ENCODE measurements around the gene OR9I1.

OR9I1 gene

DNA sequence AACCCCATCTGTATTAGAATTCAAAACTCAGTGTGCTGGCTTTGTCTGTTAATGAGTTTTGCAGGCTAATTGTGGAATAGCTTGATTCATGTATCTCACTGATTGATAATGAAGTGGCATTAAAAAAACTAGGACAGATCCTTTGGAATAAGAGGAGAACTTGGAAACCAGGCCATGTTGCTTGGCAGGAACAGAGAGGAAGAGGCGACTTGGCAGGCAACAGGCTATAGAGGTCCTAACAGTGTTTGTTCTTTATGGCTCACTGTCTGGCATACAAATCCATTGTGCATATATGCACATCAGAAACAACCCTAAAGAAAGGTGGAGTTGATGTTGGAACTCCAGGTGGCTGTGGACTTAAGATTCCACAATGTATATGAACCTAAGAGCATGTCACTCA is 17.4 kb upstream of the OR9I1 start:
- TF ChIP-seq, protein P1, sequence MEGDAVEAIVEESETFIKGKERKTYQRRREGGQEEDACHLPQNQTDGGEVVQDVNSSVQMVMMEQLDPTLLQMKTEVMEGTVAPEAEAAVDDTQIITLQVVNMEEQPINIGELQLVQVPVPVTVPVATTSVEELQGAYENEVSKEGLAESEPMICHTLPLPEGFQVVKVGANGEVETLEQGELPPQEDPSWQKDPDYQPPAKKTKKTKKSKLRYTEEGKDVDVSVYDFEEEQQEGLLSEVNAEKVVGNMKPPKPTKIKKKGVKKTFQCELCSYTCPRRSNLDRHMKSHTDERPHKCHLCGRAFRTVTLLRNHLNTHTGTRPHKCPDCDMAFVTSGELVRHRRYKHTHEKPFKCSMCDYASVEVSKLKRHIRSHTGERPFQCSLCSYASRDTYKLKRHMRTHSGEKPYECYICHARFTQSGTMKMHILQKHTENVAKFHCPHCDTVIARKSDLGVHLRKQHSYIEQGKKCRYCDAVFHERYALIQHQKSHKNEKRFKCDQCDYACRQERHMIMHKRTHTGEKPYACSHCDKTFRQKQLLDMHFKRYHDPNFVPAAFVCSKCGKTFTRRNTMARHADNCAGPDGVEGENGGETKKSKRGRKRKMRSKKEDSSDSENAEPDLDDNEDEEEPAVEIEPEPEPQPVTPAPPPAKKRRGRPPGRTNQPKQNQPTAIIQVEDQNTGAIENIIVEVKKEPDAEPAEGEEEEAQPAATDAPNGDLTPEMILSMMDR (IDR thresholded peaks at IDR 0.05), result no peak

DNA sequence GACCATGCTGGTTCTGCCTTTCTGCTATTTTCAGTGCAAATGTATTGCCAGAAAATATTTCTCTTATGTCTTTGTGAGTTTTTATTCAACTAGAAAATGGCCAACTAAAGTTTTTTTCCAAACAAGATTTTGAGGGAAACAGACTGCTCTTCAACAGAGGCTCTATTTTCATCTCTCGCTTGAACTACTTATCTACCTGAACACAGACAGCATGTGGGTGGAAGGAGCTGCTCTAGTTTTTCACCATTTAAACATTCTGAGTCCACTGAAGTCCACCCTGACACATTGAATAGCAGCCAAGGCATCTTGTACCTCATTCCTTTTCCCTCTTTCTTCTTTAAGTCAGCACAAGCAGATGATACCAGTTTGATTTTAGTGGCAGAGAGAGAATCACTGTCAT is 9.8 kb upstream of the OR9I1 start:
- no peak overlapping the region for H3K4me3 ChIP-seq (ENCODE audit: low read depth in 1 of 2, low read length in 1 of 2)
- H3K4me1 ChIP-seq (ENCODE audit: control insufficient read depth in 1 of 2, insufficient read depth in 1 of 2, low read depth in 1 of 2, low read length in 1 of 2), result no peaks in the 10 kb centered on the region
- H3K9me3 ChIP-seq, result no peaks in the 10 kb centered on the region
- H3K27ac ChIP-seq, result no peak overlapping the region
- no peaks in the 10 kb centered on the region for H3K36me3 ChIP-seq
- no peaks in the 10 kb centered on the region for H3K27me3 ChIP-seq
- TF ChIP-seq, protein P1 (IDR thresholded peaks at IDR 0.05), result no peak

More for the DNA sequence above, 17.4 kb upstream of the OR9I1 start:
- H3K4me1 ChIP-seq (ENCODE audit: control insufficient read depth in 1 of 2, insufficient read depth in 1 of 2, low read depth in 1 of 2, low read length in 1 of 2), result no peaks in the 10 kb centered on the region
- no peaks in the 10 kb centered on the region for H3K9me3 ChIP-seq
- no peaks in the 10 kb centered on the region for H3K27me3 ChIP-seq
- no peaks in the 10 kb centered on the region for H3K36me3 ChIP-seq
- H3K4me3 ChIP-seq (ENCODE audit: low read depth in 1 of 2, low read length in 1 of 2), result no peak overlapping the region
- H3K27ac ChIP-seq, result no peak overlapping the region

DNA sequence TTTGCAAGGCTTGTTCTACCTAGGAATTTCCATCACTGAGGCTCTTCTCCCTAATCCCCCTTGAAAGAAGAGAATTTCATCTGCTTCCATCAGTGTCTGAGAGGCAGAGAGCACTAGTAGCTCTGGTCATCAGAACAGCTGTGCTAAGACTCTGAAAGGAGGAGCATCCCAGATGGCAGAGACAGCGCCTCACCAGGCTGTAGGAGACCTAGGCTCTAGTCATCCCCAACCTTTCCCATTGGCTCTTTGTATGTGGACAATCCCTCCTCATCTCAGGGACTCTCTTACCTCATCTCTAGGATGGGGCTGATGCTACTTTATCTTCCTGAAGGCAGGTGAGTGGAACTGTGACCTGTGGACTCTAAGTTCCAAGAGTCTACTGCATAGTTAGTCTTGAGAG is 8.8 kb upstream of the OR9I1 start:
- TF ChIP-seq, protein P1 (IDR thresholded peaks at IDR 0.05), result no peak
- no peaks in the 10 kb centered on the region for H3K36me3 ChIP-seq
- no peak overlapping the region for H3K4me3 ChIP-seq (ENCODE audit: low read depth in 1 of 2, low read length in 1 of 2)
- no peaks in the 10 kb centered on the region for H3K27me3 ChIP-seq
- no peak overlapping the region for H3K27ac ChIP-seq
- H3K9me3 ChIP-seq, result no peaks in the 10 kb centered on the region
- no peaks in the 10 kb centered on the region for H3K4me1 ChIP-seq (ENCODE audit: control insufficient read depth in 1 of 2, insufficient read depth in 1 of 2, low read depth in 1 of 2, low read length in 1 of 2)

DNA sequence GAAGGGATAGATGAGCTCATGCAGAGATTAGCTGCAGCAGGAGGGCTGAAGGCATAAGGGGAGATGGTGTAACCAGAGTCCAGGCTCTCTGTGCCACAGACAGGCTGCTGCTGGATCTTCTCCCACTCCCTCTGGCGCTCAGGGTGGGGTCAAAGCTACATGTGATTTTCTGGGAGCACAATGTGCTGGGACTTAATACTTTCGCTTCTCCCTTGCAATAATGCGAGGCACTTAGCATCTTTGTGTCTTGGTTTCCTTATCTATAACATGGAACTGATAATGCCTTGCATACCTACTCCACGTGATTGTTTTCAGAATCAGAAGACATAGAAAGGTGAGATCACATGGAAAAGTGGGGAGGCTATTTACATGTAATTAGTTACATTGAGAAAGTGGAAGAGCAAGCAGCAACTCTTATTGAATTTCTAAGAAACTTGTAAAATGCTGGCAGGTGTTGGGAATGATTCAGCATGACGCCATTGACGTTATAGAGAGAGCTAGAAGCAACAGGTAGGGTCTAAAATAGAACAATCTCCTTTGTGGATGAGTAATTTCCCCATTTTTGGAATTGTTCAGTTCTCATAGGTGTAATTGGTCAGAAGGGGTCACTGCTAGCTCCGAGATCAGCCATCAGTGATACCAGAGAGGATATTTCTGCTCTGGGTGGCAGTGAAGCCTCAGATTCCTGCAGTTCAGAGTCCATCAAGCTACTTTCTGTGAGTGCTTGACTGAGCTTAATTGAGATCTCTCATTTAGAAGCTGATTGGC is 8.2 kb upstream of the OR9I1 start:
- TF ChIP-seq, protein P1 (IDR thresholded peaks at IDR 0.05), result no peak
- Histone ChIP-seq H3K4me3 (ENCODE audit: low read depth in 1 of 2, low read length in 1 of 2) (no peak overlapping the region), H3K9me3 (no peaks in the 10 kb centered on the region), H3K4me1 (ENCODE audit: control insufficient read depth in 1 of 2, insufficient read depth in 1 of 2, low read depth in 1 of 2, low read length in 1 of 2) (no peaks in the 10 kb centered on the region), H3K27me3 (no peaks in the 10 kb centered on the region), H3K27ac (no peak overlapping the region), H3K36me3 (no peaks in the 10 kb centered on the region)

DNA sequence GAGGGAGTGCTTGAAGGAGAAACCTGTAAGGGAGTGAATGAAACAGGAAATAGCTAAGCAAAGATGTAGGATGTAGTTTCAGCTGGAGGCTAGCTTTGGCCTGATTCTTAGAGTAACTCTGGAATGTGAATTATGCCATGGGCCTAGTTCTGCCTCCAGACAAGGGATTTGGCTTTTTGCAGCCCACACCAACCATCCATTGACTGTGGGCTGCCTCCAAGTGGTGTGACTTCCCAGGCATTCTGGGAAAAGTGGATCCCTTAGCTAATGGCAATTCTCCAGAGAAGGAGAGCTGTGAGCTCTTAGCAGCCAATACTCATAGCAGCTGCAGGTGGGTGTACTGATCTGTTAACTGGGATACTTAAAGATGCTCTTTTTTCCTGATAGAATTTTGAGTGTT is 2.0 kb upstream of the OR9I1 start:
- no peak overlapping the region for H3K27ac ChIP-seq
- H3K9me3 ChIP-seq, result no peaks in the 10 kb centered on the region
- no peaks in the 10 kb centered on the region for H3K4me1 ChIP-seq (ENCODE audit: control insufficient read depth in 1 of 2, insufficient read depth in 1 of 2, low read depth in 1 of 2, low read length in 1 of 2)
- no peaks in the 10 kb centered on the region for H3K36me3 ChIP-seq
- no peak overlapping the region for H3K4me3 ChIP-seq (ENCODE audit: low read depth in 1 of 2, low read length in 1 of 2)
- TF ChIP-seq, protein P1 (IDR thresholded peaks at IDR 0.05), result no peak
- no peaks in the 10 kb centered on the region for H3K27me3 ChIP-seq

Data from neutrophil (primary cell).